ENCODE results near the gene TTC23.

The TTC23 gene

DNA sequence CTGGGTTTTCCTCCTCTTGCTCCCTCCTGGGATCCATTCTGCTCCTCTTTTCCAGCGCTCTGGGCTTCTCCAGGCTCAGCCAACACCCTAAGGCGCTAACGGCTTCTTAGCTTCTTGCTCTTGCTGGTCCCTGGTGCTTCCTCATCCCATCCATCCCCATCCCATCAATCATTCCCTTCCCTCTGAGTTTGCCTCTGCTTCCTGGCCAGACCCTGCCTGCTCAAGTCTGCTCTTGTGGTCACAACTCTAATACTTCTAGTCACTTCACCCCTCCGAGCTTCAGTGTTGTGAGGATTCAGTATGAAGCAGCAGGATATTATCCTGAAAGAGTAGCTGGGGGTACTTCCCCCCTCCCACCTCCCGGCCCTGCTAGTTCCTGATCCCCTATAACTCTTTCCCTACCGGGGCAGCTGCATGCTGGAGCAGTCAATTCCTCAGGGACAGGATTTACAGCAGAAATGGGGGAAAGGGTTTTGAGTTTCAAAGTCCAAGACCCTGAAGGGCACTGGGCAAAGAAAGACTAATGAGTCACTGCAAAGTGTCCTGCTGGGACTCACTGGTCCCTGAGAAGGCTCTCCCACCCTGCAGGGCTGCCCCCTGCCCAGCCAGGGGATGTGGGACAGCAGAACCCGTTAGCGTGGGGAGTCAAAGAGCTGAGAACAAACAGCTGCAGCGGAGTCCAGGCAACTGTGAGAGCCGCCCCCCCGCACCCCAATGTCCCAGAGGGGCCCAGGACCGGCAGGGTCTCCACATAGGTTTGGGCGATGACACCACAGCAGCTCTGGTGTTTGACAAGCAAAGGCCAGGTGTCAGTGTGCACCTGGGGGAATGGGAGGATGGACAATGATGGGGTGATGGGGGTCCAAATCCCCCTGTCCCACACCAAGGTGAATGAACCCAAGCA, 146.8 kb downstream of the TTC23 start:
- peak; percentile 39 for DNase-seq

DNA sequence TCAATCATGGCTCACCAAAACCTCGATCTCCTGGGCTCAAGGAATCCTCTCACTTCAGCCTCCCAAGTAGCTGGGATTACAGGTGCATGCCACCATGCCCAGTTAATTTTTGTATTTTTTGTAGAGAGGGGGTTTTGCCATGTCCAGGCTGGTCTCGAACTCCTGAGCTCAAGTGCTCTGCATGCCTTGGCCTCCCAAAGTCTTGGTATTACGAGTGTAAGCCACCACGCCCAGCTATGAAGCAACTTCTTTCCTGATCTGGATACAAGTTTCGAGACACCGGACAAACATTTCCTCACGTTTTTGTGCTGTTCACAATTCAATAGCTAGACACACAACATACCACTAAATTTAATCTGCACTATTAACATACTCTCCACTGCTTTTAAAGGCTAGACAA, 147.9 kb downstream of the TTC23 start:
- DNase-seq: no peak

GRCh38 chr15:99100245-99101173, 148.9 kb downstream of the TTC23 start:
- DNase-seq: peak; percentile 79

GRCh38 chr15:99099661-99100060, 149.7 kb downstream of the TTC23 start:
- no peak for DNase-seq

- DNase-seq: no peak
These were observed 150.4 kb downstream of the TTC23 start for GRCh38 chr15:99098991-99099390.

- no peak for DNase-seq
These were observed 151.0 kb downstream of the TTC23 start for GRCh38 chr15:99098426-99098825.

DNA sequence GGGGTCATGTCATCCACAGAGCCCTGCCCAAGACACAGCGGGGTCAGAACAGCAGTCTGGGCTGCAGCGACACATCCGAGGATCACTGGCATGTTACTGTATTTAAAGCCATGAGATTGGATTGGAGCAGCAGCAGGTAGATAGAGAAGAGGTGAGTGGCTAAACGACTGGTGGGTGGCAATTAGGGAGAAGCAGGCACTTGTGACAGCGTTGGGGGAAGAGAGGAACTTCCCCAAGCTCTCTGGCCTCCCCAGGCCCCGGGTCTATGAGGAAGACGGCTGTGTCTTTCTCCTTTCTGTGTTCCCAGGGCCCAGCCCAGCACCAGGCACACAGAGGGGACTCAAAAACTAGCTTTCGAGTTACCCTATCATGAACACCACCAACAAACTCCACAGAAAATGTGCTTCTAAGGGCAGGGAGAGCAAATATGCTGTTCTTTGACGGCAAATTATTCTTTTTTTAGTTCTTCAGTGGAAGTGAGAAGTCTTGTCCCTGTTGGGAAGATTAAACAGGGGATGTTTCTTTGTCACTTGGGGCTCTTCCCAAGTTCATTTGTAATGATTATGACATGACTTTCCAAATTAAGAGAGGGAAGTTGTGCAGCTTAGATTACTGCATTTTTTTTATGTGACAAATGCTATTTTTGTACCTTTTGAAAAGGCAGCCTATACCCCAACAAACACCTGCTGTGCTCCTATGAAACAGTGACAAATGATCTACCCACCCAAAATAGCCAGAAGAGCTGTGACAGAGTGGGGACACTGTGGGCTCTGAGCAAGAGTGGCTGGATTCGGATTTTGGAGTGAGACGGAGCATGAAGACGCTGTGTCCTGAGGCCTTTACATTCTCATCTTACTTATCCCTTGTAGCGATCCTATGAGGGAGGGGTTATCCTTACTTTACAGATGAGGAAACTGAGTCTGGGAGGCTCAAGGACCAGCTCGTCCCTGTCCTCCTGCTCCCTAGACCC, 151.7 kb downstream of the TTC23 start:
- DNase-seq: no peak

DNA sequence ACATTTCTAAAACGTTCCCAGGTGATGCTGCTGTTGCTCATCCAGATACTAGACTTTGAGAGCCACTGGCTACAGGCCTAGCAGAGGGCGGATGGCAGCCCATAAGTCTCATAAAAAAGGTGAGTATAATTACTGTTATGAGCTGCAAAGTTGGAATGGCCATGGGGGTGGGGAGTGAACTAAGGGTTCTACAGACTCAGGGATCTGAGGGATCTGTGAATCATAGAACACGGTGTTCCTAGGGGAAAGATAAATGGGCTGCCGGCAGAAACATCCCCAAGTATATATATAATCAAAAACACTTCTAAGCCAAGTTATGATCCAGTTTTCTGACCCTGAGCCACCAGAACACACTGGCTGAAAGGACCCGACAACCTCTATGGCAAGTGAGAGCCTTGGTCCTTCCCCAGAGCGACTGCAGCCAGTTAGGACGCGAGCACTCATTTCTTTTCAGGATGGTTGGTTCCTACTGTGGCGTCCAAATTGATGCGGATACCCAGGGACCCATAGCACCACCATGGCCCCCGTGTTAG, 152.4 kb downstream of the TTC23 start:
- no peak for DNase-seq

- no peak for DNase-seq
These were observed 153.0 kb downstream of the TTC23 start for GRCh38 chr15:99096173-99096893.

DNA sequence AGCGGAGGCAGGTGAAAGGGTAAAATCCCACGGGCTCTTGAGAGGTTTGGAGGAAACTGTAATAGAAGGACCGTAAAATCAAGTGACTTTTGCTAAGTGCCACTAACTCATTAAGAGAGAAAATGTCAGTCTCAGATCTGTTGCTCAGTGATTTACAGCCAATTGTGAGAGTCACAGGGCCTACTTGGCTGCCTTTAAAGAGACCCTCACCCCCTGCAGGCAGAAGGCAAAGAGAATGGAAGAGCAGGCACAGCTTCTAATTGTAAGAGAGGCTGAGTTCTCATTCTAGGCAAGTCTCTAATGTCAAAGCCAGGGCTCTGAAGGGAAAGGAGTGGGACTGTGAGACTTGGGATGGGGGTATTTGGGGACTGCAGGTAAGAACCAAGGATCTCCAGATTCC, 153.8 kb downstream of the TTC23 start:
- no peak for DNase-seq

GRCh38 chr15:99092554-99093172, 156.7 kb downstream of the TTC23 start:
- DNase-seq: no peak

GRCh38 chr15:99090938-99091337, 158.4 kb downstream of the TTC23 start:
- DNase-seq: no peak

DNA sequence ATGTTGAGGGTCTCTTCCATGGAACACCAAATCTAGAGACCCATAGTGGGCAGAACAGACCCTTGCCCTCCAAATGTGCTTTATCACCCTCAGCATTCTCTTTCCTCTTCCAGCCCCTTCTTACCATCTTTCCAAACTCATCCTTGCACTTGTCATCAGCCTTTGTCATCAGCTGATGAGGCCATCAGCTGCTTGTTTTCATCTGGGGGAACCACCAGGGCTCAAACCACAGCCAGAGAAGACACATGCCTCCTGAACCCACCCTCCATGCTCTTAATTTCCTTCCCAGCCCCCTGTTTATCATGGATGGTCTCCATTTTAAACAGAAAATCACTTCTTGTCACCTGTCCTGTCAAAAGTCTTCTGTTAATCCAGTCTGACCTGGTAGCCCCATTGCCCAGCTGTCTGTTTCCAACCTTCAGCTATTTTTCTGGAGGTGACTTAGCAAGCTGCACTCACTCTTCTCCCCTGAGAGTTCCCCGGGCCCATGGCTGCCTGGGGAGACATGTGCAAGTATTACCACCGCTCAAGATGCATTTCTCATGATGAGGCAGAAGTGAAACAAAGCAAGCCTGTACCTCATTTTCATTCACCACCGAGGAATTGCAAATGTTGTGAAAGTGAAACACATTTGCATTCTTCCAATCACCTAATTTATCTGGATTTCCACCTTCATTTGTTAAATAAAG, 159.2 kb downstream of the TTC23 start:
- no peak for DNase-seq

DNA sequence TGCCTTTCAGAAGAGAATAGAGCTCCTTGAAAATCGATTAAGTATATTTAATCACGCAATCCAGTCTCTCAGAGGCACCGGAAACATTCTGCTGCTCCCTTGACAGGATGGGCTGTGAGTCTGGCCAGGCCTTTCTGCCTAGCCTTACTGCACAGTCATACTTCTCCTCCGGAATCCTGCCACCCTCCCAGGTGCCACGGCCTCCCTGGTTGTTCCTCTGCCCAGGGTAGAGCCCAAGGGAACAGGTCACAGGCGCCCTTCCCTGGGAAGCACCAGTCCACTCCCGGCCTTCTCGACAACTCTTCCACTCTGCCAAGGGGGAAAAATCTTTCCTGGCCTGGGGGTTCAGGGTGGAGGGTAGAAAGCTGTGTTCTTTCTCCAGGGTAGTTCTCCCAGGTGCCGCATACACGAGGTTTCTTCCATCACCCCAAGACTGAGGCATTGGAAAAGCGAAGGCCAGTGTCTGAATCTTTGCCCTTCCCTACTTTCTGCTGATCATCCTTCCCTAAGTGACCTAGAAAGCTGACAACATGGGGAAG, 161.9 kb downstream of the TTC23 start:
- DNase-seq: no peak

GRCh38 chr15:99086327-99086667, 163.1 kb downstream of the TTC23 start:
- no peak for DNase-seq
